HFFc6 (cell line): ENCODE measurements around the gene COPS6. TPM values are rescaled to one million over a fixed set of nuclear protein-coding genes. Genes with fewer than 3 reads are reported as not detected.
A peak's percentile ranks its signal among the peaks of the same experiment; 100 is the strongest.

Experiments
- DNase-seq: peaks from one replicate; pipeline ENCODE4 v3.0.0-alpha.2; 2018
- H3K27ac Mint-ChIP-seq: 2 replicates; pipeline ENCODE4 v1.8.0; 2020; ENCODE audit warnings: mild to moderate bottlenecking, mixed read lengths
- H3K27me3 Mint-ChIP-seq: 2 replicates; pipeline ENCODE4 v1.8.0; 2021; ENCODE audit warnings: mild to moderate bottlenecking, moderate library complexity, mixed read lengths; ENCODE audit not compliant: insufficient read depth
- H3K36me3 Mint-ChIP-seq: 2 replicates; pipeline ENCODE4 v1.8.0; 2021; ENCODE audit warnings: low read depth, mixed read lengths
- H3K4me1 Mint-ChIP-seq: 2 replicates; pipeline ENCODE4 v1.8.0; 2020; ENCODE audit warnings: low read depth, mixed read lengths
- H3K4me3 Mint-ChIP-seq: 2 replicates; pipeline ENCODE4 v1.8.0; 2020; ENCODE audit warnings: mild to moderate bottlenecking, moderate library complexity, mixed read lengths
- H3K9me3 Mint-ChIP-seq: 2 replicates; pipeline ENCODE4 v1.8.0; 2020; ENCODE audit warnings: mild to moderate bottlenecking, mixed read lengths
- total RNA-seq, 6 experiments: library from RNA; stranded (reverse); fragmentation: NEBNext Ultra II Directional; extraction: Animal tissue kit (Norgen Biotek cat#: 25700); gene quantifications; 2 replicates in 1 of 6; 3 replicates in 5 of 6; pipeline ENCODE4 v1.2.3, GENCODE V29; 2021
- TF ChIP-seq, protein P1 (sequence below): fragments of 200-600 bp; sonication (generic); IDR thresholded peaks from 2 replicates; pipeline ENCODE4 v1.5.0; 2021; ENCODE audit warnings: antibody characterized with exemption, mild to moderate bottlenecking

Gene COPS6
- total RNA-seq, 6 experiments from 2014 or later: 253 to 334 (median 302) TPM

DNA sequence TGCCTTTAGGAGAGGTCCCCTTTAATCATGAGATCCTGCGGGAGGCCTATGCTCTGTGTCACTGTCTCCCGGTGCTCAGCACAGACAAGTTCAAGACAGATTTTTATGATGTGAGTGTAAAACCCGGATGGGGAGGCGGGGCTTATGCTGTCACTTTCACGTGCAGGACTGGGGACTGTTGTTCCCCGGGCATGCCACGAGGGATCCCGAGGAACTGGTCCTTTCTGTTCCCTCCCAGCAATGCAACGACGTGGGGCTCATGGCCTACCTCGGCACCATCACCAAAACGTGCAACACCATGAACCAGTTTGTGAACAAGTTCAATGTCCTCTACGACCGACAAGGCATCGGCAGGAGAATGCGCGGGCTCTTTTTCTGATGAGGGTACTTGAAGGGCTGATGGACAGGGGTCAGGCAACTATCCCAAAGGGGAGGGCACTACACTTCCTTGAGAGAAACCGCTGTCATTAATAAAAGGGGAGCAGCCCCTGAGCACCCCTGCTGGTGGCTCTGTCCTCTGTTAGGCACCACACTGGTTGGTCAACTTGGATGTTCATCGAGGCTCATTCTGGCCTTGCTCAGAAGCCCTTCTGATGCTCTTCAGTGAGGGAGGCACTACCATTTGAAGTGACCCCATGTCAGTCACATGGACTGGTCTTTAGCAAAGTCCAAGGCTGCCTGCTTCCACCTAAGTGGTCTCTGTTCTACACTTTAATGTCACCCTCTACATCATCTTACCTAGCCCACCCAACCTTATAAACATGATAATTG lies 2.8 kb downstream of the COPS6 start:
- Mint-ChIP-seq H3K27me3 (peaks cover 2% of the 10 kb centered on the region), H3K4me1 (peaks cover 72% of the 10 kb centered on the region), H3K9me3 (no peaks in the 10 kb centered on the region), H3K27ac (peak overlapping the region; percentile 90), H3K4me3 (peak overlapping the region; percentile 92), H3K36me3 (peaks cover 53% of the 10 kb centered on the region)
- DNase-seq: peak; percentile 43
- TF ChIP-seq, protein P1, sequence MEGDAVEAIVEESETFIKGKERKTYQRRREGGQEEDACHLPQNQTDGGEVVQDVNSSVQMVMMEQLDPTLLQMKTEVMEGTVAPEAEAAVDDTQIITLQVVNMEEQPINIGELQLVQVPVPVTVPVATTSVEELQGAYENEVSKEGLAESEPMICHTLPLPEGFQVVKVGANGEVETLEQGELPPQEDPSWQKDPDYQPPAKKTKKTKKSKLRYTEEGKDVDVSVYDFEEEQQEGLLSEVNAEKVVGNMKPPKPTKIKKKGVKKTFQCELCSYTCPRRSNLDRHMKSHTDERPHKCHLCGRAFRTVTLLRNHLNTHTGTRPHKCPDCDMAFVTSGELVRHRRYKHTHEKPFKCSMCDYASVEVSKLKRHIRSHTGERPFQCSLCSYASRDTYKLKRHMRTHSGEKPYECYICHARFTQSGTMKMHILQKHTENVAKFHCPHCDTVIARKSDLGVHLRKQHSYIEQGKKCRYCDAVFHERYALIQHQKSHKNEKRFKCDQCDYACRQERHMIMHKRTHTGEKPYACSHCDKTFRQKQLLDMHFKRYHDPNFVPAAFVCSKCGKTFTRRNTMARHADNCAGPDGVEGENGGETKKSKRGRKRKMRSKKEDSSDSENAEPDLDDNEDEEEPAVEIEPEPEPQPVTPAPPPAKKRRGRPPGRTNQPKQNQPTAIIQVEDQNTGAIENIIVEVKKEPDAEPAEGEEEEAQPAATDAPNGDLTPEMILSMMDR: peak; percentile 45

DNA sequence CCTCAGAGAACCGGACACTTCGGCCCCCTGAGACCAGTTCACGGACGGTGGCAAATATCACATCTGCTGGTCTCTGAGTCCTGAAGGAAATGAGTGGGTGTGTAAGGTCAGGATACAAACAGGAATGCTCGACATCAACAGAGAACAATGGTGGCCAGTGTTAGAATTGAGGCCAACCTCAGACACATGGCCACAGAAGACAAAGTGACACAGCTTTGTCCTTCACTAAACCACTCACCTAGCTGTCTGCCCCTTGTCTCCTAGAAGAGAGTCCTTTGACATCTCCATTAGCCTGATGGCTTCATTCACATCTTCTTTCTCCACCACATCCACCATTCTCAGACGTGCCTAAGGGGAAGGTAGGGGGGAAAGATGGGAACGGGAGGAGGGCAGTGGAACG lies 4.3 kb downstream of the COPS6 start:
- Mint-ChIP-seq H3K27me3 (peaks cover 2% of the 10 kb centered on the region), H3K9me3 (no peaks in the 10 kb centered on the region), H3K36me3 (peaks cover 64% of the 10 kb centered on the region), H3K27ac (peak overlapping the region; percentile 67), H3K4me3 (no peak overlapping the region), H3K4me1 (peaks cover 61% of the 10 kb centered on the region)
- DNase-seq: no peak
- TF ChIP-seq, protein P1: no peak

DNA sequence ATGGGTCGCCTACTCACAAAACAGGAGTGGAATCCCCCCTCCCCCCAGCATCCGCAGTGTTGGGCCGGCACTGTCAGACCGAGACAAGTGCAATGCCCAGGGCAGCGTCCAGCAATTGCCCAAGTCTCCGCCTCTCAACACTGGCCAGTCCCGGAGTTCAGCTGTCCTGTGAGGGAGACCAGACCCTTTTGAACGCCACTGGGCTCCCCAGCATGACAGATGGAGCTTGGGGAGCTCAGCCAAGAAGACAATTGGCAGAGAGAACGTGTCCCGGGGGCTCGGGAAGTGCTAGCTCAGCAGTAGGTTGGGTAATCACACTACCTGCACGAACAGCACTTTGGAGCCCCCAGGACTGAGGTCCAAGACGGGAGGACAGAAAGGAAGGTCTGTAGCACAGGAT lies 4.7 kb downstream of the COPS6 start:
- Mint-ChIP-seq H3K27ac (peak overlapping the region; percentile 67), H3K4me3 (no peak overlapping the region), H3K4me1 (peaks cover 61% of the 10 kb centered on the region), H3K36me3 (peaks cover 69% of the 10 kb centered on the region), H3K27me3 (peaks cover 2% of the 10 kb centered on the region), H3K9me3 (no peaks in the 10 kb centered on the region)
- TF ChIP-seq, protein P1: no peak
- no peak for DNase-seq

DNA sequence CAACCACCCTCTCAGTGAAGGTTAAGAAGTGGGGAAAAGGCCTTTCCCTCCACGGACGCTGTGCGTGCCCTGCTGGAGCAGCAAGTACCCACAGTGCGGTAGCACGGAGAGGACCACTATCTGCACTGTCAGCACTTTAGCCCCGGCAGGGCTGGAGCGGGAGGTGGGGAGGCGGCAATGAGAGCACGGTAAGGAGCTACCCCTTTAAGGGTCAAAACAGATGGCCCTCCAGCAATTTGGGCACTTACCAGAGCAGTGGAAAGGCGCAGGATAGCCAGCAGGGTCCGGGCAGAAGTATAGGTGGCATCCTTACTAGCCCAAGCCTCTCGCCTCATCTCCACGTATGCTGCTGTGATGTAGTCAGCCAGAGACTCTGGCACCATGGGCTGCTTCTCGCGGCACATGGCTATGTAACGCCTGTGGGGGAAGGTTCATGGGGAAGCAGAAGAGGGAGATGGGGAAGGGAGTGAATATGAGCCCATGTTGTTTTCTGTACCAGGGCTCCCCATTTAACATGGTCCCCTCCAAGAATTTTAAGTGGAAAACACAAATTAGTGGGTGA lies 5.2 kb downstream of the COPS6 start:
- H3K36me3 Mint-ChIP-seq: peaks cover 74% of the 10 kb centered on the region
- TF ChIP-seq, protein P1: no peak
- no peak overlapping the region for H3K4me3 Mint-ChIP-seq
- H3K27me3 Mint-ChIP-seq: peaks cover 2% of the 10 kb centered on the region
- peaks cover 66% of the 10 kb centered on the region for H3K4me1 Mint-ChIP-seq
- H3K9me3 Mint-ChIP-seq: no peaks in the 10 kb centered on the region
- DNase-seq: no peak
- peak overlapping the region; percentile 67 for H3K27ac Mint-ChIP-seq

DNA sequence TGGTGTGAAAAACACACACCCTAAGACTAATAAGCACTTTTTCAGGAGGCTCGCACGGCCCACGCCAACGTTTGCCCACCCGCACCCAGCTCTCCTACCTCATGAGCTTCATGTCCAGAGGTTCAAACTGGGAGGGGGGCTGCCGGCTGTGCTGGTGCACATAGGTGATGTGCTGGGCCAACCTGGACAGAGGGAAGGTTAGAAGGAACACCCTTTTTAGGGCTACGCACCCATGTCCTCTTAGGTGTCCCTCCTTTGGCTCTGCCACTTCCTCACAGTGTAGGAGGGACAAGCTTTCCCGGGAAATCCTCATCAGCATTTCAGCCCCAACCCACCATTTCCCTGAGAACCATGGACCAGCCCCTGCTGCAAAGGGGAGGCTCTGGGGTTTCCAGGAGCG lies 6.5 kb downstream of the COPS6 start:
- TF ChIP-seq, protein P1: no peak
- Mint-ChIP-seq H3K9me3 (no peaks in the 10 kb centered on the region), H3K36me3 (peaks cover 83% of the 10 kb centered on the region), H3K4me1 (peaks cover 66% of the 10 kb centered on the region), H3K4me3 (no peak overlapping the region), H3K27me3 (no peaks in the 10 kb centered on the region; the same call in none of the 2 replicates), H3K27ac (peak overlapping the region; percentile 66)
- DNase-seq: no peak
